OCI-LY3 (cell line): Measurements from ENCODE around the gene SPNS2.

ENCODE experiments used
- H2AFZ ChIP-seq: fragments of 200-600, 300-600 bp; shearing (Covaris generic); 2 replicates; pipeline ENCODE4 v1.6.0; 2014; ENCODE audit warnings: antibody characterized with exemption, low read depth, low read length
- H3K27ac ChIP-seq: fragments of 200-600, 300-600 bp; sonication (generic); 2 replicates; pipeline ENCODE4 v1.5.1; 2014; ENCODE audit warnings: mild to moderate bottlenecking, low read length, moderate library complexity, mixed read lengths
- H3K27me3 ChIP-seq: fragments of 200-600, 300-600 bp; sonication (generic); 2 replicates; pipeline ENCODE4 v1.6.1; 2014; ENCODE audit warnings: low read depth, low read length, mixed read lengths
- H3K36me3 ChIP-seq: fragments of 200-600, 300-600 bp; sonication (generic); replicated peaks from 2 replicates; pipeline ENCODE3; 2014; ENCODE audit warnings: low read depth, low read length, mixed read lengths
- H3K4me1 ChIP-seq: fragments of 300-600, 200-600 bp; sonication (generic); 2 replicates; pipeline ENCODE4 v1.6.1; 2014; ENCODE audit warnings: low read length, mixed read lengths
- H3K4me2 ChIP-seq: fragments of 200-600, 300-600 bp; sonication (generic); 2 replicates; pipeline ENCODE4 v1.6.1; 2014; ENCODE audit warnings: low read length, mixed read lengths
- H3K4me3 ChIP-seq: fragments of 300-600, 200-600 bp; sonication (generic); 2 replicates; pipeline ENCODE4 v1.5.1; 2014; ENCODE audit warnings: antibody characterized with exemption, mild to moderate bottlenecking, low read length, moderate library complexity
- H3K79me2 ChIP-seq: fragments of 300-600, 200-600 bp; shearing (Covaris generic); 2 replicates; pipeline ENCODE4 v1.6.1; 2014; ENCODE audit warnings: mild to moderate bottlenecking, low read length, mixed read lengths
- H3K9ac ChIP-seq: fragments of 300-600, 200-600 bp; shearing (Covaris generic); 2 replicates; pipeline ENCODE4 v1.6.0; 2014; ENCODE audit warnings: mild to moderate bottlenecking, low read length, moderate library complexity
- H3K9me3 ChIP-seq: fragments of 200-600, 300-600 bp; shearing (Covaris generic); 2 replicates; pipeline ENCODE4 v1.6.1; 2014; ENCODE audit warnings: low read length, mixed read lengths; ENCODE audit not compliant: insufficient read depth
- H4K20me1 ChIP-seq: fragments of 200-600, 300-600 bp; sonication (generic); 2 replicates; pipeline ENCODE4 v1.6.1; 2016; ENCODE audit warnings: low read length, mixed read lengths; ENCODE audit not compliant: insufficient read depth
- EZH2phosphoT487 ChIP-seq: fragments of 200-600 bp; shearing (Covaris generic); IDR thresholded peaks from 2 replicates; pipeline ENCODE4 v1.6.1; 2018; ENCODE audit warnings: antibody characterized with exemption, mixed run types, low read depth
- TF ChIP-seq, protein P1 (sequence below): fragments of 200-600, 300-600 bp; sonication (generic); IDR thresholded peaks from 2 replicates; pipeline ENCODE4 v1.5.1; 2014; ENCODE audit warnings: antibody characterized with exemption, low read length, low read depth

Gene SPNS2

DNA sequence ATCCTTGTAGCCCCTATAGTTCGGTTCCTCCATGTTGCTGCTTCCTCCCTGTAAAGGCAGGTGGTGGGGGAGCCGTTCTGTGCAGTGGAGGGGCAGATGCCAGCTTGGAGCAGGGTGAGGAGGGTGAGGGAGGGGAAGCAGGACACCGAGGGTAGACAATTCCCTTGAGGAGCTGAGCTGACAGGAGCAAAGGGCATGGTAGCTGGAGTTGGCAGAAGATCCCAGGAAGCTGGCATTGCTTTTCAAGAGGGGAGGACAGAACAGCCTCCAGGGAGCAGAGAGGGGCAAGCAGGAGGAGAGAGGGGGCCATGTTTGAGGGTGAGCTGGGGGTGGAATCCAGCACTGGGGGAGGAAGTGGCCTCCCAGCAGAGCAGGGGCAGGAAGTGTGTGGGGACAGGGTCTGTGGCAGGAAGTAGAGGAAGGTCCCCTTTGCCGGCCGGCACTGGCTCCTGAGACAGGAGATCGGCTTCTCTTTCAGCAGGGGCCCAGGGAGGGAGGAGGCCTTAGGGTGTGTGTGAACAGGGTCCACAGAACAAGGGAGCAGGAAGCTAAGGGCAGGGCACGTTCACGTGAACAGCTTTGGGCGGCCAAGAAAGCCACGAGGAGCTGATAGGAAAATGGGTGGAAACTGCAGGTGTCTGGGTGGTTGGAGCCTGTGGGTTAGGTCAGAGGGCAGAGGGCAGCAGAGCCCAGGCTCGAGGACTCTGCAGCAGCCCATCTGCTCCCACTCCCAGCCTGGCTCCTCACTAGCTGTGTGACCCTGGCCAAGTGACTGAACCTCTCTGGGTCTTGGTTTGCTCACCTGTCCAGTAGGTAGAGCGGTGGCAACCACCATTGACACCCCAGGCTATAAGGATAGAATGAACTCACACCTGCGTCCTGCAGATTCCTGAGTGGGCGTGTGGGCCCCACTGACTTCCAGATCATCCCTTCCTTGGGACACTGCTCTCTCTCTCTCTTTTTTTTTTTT, 17.5 kb upstream of the SPNS2 start:
- Histone ChIP-seq H3K9ac (no peak overlapping the region), H3K36me3 (no peaks in the 10 kb centered on the region), H3K79me2 (no peaks in the 10 kb centered on the region), H2AFZ (peak overlapping the region; percentile 63; the same call in 1 of the 2 replicates), H3K4me3 (no peak overlapping the region), H4K20me1 (no peaks in the 10 kb centered on the region), H3K4me1 (peaks cover 19% of the 10 kb centered on the region), H3K27ac (no peak overlapping the region), H3K27me3 (no peaks in the 10 kb centered on the region), H3K9me3 (no peaks in the 10 kb centered on the region), H3K4me2 (peak overlapping the region; percentile 15)
- no peak for TF ChIP-seq EZH2phosphoT487
- TF ChIP-seq, protein P1, sequence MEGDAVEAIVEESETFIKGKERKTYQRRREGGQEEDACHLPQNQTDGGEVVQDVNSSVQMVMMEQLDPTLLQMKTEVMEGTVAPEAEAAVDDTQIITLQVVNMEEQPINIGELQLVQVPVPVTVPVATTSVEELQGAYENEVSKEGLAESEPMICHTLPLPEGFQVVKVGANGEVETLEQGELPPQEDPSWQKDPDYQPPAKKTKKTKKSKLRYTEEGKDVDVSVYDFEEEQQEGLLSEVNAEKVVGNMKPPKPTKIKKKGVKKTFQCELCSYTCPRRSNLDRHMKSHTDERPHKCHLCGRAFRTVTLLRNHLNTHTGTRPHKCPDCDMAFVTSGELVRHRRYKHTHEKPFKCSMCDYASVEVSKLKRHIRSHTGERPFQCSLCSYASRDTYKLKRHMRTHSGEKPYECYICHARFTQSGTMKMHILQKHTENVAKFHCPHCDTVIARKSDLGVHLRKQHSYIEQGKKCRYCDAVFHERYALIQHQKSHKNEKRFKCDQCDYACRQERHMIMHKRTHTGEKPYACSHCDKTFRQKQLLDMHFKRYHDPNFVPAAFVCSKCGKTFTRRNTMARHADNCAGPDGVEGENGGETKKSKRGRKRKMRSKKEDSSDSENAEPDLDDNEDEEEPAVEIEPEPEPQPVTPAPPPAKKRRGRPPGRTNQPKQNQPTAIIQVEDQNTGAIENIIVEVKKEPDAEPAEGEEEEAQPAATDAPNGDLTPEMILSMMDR = no peak

- Histone ChIP-seq H3K4me1 (peaks cover 12% of the 10 kb centered on the region; the same call in 1 of the 2 replicates), H3K9ac (no peak overlapping the region), H3K79me2 (no peaks in the 10 kb centered on the region), H4K20me1 (no peaks in the 10 kb centered on the region), H3K4me2 (no peak overlapping the region), H3K9me3 (no peaks in the 10 kb centered on the region), H3K4me3 (no peak overlapping the region), H3K36me3 (no peaks in the 10 kb centered on the region), H3K27me3 (no peaks in the 10 kb centered on the region), H3K27ac (no peak overlapping the region), H2AFZ (no peak overlapping the region)
- TF ChIP-seq, protein P1 = no peak
- TF ChIP-seq EZH2phosphoT487 = no peak
Measured at GRCh38 chr17:4482338-4483011, 16.2 kb upstream of the SPNS2 start.

DNA sequence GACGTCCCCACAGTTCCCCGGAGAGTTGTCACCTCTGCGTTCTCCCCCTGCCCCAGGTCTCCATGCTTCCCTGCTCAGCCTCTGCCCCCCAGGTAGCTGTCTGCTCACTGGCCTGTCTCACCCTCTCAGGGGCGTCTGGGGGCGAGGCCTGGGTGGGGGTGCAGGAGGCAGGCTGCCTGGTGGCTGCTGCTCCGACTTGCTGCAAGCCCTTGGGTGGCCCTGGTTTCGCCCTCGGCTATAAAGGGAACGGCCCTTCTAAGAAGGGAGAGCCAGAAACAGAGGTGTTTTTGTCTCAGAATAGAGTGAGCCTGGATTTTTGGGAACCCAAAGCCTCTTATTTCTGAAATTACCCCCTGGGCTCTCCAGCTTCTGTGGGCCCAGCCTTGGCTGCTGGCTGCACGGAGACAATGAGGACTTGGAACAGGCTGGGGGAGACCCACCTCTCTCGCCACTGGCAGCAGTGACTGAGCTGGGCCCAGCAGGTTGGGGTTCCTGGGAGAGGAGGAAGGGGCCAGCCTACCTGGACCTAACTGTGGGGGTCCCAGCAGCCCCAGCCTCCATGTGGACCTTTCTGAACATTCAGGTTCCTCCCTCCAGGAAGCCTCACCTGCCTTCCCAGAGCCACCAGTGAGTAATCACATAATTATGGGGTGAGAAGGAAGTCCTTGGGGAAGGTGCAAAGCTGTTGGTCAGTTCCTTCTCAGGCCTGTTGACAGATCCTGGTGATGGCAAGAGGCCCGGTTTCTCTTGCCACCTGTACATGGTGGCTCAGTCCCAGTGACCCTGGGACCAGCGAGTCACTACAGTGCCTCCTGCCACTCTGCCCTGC, 15.5 kb upstream of the SPNS2 start:
- H3K4me3 ChIP-seq = no peak overlapping the region
- no peaks in the 10 kb centered on the region for H3K27me3 ChIP-seq
- H3K27ac ChIP-seq = no peak overlapping the region
- H4K20me1 ChIP-seq = no peaks in the 10 kb centered on the region
- no peak overlapping the region for H3K9ac ChIP-seq
- no peak overlapping the region for H3K4me2 ChIP-seq
- no peak overlapping the region for H2AFZ ChIP-seq
- TF ChIP-seq, protein P1 = no peak
- no peak for TF ChIP-seq EZH2phosphoT487
- peaks cover 10% of the 10 kb centered on the region; the same call in 1 of the 2 replicates for H3K4me1 ChIP-seq
- no peaks in the 10 kb centered on the region for H3K36me3 ChIP-seq
- no peaks in the 10 kb centered on the region for H3K79me2 ChIP-seq
- H3K9me3 ChIP-seq = no peaks in the 10 kb centered on the region
